HG03159 (cell line): ENCODE measurements around the gene OR1L1.

Experiments
- ATAC-seq: cut with Tn5 transposase; IDR thresholded peaks from one replicate; pipeline ENCODE4 v1.9.1; 2021; ENCODE audit warnings: mild to moderate bottlenecking, moderate library complexity; ENCODE audit not compliant: unreplicated experiment

OR1L1 gene

DNA sequence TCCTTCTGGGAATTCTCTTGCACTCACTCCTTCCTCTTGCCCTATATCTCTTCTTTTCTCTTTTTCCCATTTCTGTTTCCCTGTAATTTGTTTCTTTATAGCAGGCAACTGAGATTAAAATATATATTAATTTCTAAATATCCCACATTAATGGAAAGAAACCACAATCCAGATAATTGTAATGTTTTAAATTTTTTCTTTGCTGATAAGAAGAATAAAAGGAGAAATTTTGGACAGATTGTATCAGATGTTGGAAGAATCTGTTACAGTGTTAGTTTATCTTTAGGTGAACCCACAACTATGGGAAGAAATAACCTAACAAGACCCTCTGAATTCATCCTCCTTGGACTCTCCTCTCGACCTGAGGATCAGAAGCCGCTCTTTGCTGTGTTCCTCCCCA is at the start of gene OR1L1:
Gene OR1L1, plus strand, starts transcription at position 301 of the 400 bp plus-strand sequence. Its CDS starts 0 bp downstream, at position 301.
- no peak for ATAC-seq

- ATAC-seq: no peak
Measured at GRCh38 chr9:122614362-122614761, 47.2 kb upstream of the OR1L1 start, which contains the start of gene OR1Q1. Gene OR1Q1 (plus strand): TSS chr9:122614738. CDS start chr9:122614738, 0 bp downstream.

GRCh38 chr9:122619996-122620395 is 41.5 kb upstream of the OR1L1 start:
- ATAC-seq: no peak

DNA sequence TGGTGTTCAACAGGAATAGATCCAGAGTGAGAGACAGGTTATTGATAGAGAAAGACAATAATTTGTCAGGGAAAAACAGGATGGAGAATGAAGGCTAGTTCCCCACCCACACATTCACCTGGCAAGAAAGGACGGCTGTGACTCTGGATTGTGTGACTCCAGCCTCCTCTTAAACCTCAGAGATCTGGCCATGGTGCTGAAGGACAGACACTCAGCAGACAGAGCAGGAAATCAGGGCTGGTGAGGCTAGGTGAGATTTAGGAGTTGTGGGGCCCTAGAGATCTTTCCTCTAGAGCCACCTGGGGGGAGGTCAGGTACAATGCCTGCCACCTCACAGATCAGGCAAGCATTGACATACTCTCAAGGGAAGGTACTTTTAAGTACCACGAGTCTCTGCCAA is 19.3 kb upstream of the OR1L1 start:
- ATAC-seq: no peak

DNA sequence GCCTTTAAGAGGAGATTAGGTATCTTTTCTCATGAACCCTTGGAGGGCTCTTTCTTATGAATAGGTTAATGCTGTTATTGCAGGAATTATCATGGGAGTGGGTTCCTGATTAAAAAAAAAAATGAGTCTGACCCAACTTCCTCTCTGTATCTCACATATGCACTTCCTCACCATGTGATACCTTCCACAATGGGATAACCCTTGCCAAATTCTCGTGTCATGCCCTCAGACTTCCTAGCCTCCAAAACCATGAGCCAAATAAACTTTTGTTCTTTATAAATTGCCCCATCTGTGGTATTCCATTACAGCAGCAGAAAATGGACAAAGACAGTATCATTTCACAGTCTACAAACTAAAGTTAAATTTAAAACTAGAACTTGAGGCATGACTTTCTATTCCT is 5.1 kb upstream of the OR1L1 start:
- ATAC-seq: no peak

DNA sequence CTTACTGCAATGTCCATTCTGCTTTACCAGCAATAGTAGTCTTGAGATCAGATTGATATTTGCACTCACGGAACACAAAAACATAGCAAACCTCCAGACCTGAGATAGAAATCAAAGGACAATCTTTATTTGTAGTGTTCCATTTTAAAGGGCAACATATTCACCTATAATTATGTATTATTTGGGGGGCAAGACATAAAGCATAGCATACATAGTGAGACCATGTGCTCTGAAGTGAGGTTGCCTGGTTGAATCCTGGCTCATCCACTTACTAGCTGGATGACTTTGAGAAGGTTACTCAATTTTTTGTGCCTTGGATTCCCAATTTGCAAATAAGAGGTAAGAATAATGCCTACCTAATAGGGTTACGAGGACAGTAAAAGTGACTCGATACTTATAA is 4.0 kb upstream of the OR1L1 start, which contains the start of gene OR1B1:
Gene OR1B1, minus strand, starts transcription at position 101 of the 400 bp plus-strand sequence.
- no peak for ATAC-seq

DNA sequence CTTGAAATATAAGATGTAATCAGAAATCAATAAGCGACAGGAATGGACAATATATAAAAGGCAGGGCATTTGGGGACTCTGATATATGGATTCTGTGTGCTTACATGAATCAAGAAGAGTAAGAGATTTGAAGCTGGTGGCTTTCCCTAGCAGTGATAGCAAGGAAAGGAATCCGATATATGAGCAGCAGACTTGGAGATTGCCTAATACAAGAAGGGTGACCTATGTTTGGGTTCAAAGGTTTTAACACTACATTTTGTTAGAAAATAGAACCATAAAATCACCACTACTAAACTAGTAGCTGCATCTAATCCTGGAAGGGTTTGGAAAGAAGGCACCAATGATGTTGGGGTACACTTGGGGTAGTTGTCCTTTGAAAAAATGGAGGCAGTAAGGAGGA is 11.0 kb downstream of the OR1L1 start:
- ATAC-seq: no peak

DNA sequence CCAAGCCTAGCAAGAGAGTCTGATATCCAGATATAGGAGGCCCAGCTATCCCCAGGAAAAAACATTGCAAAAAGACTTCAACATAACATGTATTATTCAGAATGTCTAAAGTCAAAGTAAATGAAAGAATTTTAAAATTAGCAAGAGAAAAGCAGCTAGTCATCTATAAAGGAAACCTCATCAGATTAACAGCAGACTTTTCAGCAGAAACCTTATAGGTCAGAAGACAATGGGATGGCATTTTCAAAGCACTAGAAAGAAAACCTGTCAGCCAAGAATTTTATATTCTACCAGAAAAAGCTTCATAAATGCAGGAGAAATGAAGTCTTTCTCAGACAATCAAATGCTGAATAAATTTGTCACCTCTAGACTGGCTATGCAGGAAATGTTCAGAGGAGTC is 23.3 kb downstream of the OR1L1 start:
- no peak for ATAC-seq

GRCh38 chr9:122695696-122696095 is 34.2 kb downstream of the OR1L1 start:
- no peak for ATAC-seq
